Activated CD4-positive, alpha-beta T cell treated with anti-CD3 and anti-CD28 coated beads, Interleukin-2, amount 10 ng/mL, durations not matched to agents 7 days and 5 days (primary cell): ENCODE results near the gene MINDY4. TPM values are rescaled to one million over a fixed set of nuclear protein-coding genes. Genes with fewer than 3 reads are reported as not detected.

ENCODE experiments used
- CTCF ChIA-PET: fragments of 350-600 bp; sonication (Branson Sonifier 250); formaldehyde crosslinking; loops from one replicate; lab custom pipeline; 2021; ENCODE audit warnings: antibody characterized with exemption; lab: Charles Lee
- POLR2A ChIA-PET: fragments of 350-600 bp; sonication (Branson Sonifier 250); formaldehyde crosslinking; loops from one replicate; lab custom pipeline; 2021; ENCODE audit warnings: antibody characterized with exemption; lab: Charles Lee
- DNase-seq: peaks from one replicate; pipeline ENCODE4 v3.0.0-alpha.2; 2020
- H3K27ac Mint-ChIP-seq: one replicate; pipeline ENCODE4 v1.8.0; 2021; ENCODE audit warnings: mild to moderate bottlenecking, moderate library complexity, mixed read lengths
- H3K27me3 Mint-ChIP-seq: one replicate; pipeline ENCODE4 v1.8.0; 2021; ENCODE audit warnings: mixed read lengths
- H3K36me3 Mint-ChIP-seq: one replicate; pipeline ENCODE4 v1.8.0; 2021; ENCODE audit warnings: low read depth, mixed read lengths
- H3K4me1 Mint-ChIP-seq: one replicate; pipeline ENCODE4 v1.8.0; 2021; ENCODE audit warnings: mixed read lengths
- H3K4me3 Mint-ChIP-seq: one replicate; pipeline ENCODE4 v1.8.0; 2021; ENCODE audit warnings: mild to moderate bottlenecking, moderate library complexity, mixed read lengths
- H3K9me3 Mint-ChIP-seq: one replicate; pipeline ENCODE4 v1.8.0; 2021; ENCODE audit warnings: mixed read lengths
- total RNA-seq, 2 experiments: library from RNA; stranded (reverse); gene quantifications; one replicate each; pipeline ENCODE4 v1.2.3, GENCODE V29; 2021

Gene MINDY4
- total RNA-seq, 2 experiments from 2014 or later = 1.3 to 1.8 TPM

DNA sequence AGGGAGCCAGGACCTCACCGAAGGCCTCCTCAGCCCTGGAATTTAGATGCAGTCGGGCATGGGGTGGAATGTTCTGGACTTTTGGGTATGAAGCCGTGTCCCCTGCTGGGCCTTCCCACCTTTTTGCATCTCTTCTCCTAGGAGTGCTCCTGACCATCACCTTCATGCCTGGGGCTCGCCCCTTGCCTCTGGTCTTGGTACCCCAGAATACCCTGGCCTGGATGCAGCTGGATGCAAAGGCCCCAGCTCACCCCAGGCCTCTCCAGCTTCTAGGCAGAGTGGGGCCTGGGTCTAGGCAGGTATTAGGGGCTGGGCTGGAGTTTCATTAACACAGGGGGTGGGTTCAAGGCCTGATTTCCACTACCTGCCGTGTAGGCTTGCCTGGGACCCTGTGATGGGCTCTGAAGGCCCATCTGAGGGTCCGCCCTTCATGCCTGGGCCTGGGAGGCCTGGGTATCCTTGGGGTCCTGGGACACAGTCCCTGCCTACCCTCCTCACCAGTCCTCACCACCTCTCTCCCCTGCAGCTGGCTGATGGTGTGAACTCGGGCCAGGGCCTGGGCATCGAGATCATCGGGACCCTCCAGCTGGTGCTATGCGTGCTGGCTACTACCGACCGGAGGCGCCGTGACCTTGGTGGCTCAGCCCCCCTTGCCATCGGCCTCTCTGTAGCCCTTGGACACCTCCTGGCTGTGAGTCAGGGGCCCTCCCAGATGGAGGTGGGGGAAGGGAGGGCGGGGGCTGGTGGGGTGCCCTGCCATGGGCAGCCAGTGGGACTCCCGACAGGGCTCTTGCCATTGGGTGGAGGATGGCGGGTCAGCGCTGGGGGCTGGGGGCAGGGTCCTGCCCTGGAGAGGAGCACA, 150.6 kb downstream of the MINDY4 start:
- ChIA-PET POLR2A (no interaction called here), CTCF (interaction anchor here (2.9 kb wide), 1 partner anchor 10 kb away, joined by 9 read pairs; no protein-coding TSS in a partner anchor)
- no peak overlapping the region for H3K4me3 Mint-ChIP-seq
- H3K27ac Mint-ChIP-seq = no peak overlapping the region
- no peaks in the 10 kb centered on the region for H3K9me3 Mint-ChIP-seq
- no peak for DNase-seq
- H3K36me3 Mint-ChIP-seq = no peaks in the 10 kb centered on the region
- no peaks in the 10 kb centered on the region for H3K27me3 Mint-ChIP-seq
- no peaks in the 10 kb centered on the region for H3K4me1 Mint-ChIP-seq

DNA sequence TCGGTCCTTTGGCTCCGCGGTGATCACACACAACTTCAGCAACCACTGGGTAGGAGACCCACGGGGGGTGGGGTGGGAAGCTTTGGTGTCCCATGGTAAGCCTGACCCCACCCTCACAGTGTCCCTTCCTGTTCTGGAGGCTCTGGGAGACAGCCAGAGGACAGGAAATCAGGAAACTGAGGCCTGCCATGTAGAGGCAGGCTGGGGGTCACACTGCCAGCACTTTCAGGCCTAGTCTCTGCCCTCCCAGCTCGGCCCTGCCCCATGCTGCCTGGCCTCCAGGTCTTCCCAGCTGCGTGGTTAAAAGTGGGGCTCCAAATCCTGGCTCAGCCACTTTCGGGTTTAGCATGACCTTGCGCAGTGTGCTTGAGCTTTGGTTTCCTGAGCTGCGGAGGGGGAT, 151.4 kb downstream of the MINDY4 start:
- Mint-ChIP-seq H3K9me3 (no peaks in the 10 kb centered on the region), H3K36me3 (no peaks in the 10 kb centered on the region), H3K4me3 (no peak overlapping the region), H3K27ac (no peak overlapping the region), H3K4me1 (no peaks in the 10 kb centered on the region), H3K27me3 (no peaks in the 10 kb centered on the region)
- ChIA-PET CTCF (interaction anchor here (2.9 kb wide), 1 partner anchor 9 kb away, joined by 9 read pairs; no protein-coding TSS in a partner anchor), POLR2A (no interaction called here)
- no peak for DNase-seq

GRCh38 chr7:30923009-30923773, 152.0 kb downstream of the MINDY4 start:
- ChIA-PET POLR2A (interaction anchor here (0.7 kb wide), 1 partner anchor 18 kb away, joined by 3 read pairs; no protein-coding TSS in a partner anchor), CTCF (no interaction called here)
- Mint-ChIP-seq H3K27ac (no peak overlapping the region), H3K4me3 (no peak overlapping the region), H3K36me3 (no peaks in the 10 kb centered on the region), H3K4me1 (no peaks in the 10 kb centered on the region), H3K9me3 (no peaks in the 10 kb centered on the region), H3K27me3 (no peaks in the 10 kb centered on the region)
- no peak for DNase-seq

DNA sequence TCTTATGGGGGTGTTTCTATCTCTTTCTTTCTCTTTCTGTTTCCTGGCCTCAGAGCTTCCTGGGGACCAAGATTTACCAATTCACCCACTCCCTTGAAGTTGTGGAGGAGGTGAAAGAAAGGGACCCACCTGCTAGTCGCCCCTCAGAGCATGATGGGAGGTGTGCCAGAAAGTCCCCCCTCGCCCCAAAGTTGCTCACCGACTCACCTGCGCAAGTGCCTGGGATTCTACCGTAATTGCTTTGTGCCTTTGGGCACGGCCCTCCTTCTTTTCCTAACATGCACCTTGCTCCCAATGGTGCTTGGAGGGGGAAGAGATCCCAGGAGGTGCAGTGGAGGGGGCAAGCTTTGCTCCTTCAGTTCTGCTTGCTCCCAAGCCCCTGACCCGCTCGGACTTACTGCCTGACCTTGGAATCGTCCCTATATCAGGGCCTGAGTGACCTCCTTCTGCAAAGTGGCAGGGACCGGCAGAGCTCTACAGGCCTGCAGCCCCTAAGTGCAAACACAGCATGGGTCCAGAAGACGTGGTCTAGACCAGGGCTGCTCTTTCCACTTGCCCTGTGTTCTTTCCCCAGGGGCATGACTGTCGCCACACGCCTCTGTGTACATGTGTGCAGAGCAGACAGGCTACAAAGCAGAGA, 152.7 kb downstream of the MINDY4 start:
- ChIA-PET CTCF (interaction anchor here (1.1 to 1.5 kb wide), 3 partner anchors 9 to 60 kb away, joined by 4 to 5 read pairs (median 4); no protein-coding TSS in a partner anchor), POLR2A (interaction anchor here (0.7 kb wide), 1 partner anchor 17 kb away, joined by 3 read pairs; no protein-coding TSS in a partner anchor)
- no peak overlapping the region for H3K4me3 Mint-ChIP-seq
- H3K36me3 Mint-ChIP-seq = no peaks in the 10 kb centered on the region
- DNase-seq = no peak
- H3K9me3 Mint-ChIP-seq = no peaks in the 10 kb centered on the region
- H3K4me1 Mint-ChIP-seq = no peaks in the 10 kb centered on the region
- H3K27ac Mint-ChIP-seq = no peak overlapping the region
- no peaks in the 10 kb centered on the region for H3K27me3 Mint-ChIP-seq

DNA sequence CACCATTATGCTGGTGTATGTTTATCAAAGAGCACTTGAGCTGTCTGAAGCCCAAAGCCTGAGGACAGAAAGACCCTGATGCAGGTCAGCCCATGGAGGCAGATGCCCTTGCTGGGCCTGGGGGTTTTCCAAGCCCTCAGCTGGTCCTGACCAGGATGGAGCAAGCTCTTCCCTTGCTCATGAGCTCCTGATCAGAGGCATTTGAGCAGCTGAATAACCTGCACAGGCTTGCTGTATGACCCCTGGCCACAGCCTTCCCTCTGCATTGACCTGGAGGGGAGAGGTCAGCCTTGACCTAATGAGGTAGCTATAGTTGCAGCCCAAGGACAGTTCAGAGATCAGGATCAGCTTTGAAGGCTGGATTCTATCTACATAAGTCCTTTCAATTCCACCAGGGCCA, 153.4 kb downstream of the MINDY4 start:
- no peak for DNase-seq
- ChIA-PET CTCF (interaction anchor here (1.1 to 1.5 kb wide), 3 partner anchors 9 to 59 kb away, joined by 4 to 5 read pairs (median 4); no protein-coding TSS in a partner anchor), POLR2A (no interaction called here)
- H3K9me3 Mint-ChIP-seq = no peaks in the 10 kb centered on the region
- no peaks in the 10 kb centered on the region for H3K27me3 Mint-ChIP-seq
- H3K36me3 Mint-ChIP-seq = no peaks in the 10 kb centered on the region
- no peak overlapping the region for H3K4me3 Mint-ChIP-seq
- no peak overlapping the region for H3K27ac Mint-ChIP-seq
- H3K4me1 Mint-ChIP-seq = no peaks in the 10 kb centered on the region

- H3K4me3 Mint-ChIP-seq = no peak overlapping the region
- no peak for DNase-seq
- no peaks in the 10 kb centered on the region for H3K4me1 Mint-ChIP-seq
- POLR2A ChIA-PET = no interaction called here
- CTCF ChIA-PET = interaction anchor here (1.1 to 1.5 kb wide), 3 partner anchors 8 to 58 kb away, joined by 4 to 5 read pairs (median 4); no protein-coding TSS in a partner anchor
- H3K27ac Mint-ChIP-seq = no peak overlapping the region
- no peaks in the 10 kb centered on the region for H3K36me3 Mint-ChIP-seq
- no peaks in the 10 kb centered on the region for H3K9me3 Mint-ChIP-seq
- H3K27me3 Mint-ChIP-seq = no peaks in the 10 kb centered on the region
These were observed 153.9 kb downstream of the MINDY4 start for GRCh38 chr7:30925117-30925516.

GRCh38 chr7:30925913-30926312, 154.7 kb downstream of the MINDY4 start:
- H3K4me3 Mint-ChIP-seq = no peak overlapping the region
- H3K27me3 Mint-ChIP-seq = no peaks in the 10 kb centered on the region
- H3K4me1 Mint-ChIP-seq = no peaks in the 10 kb centered on the region
- H3K36me3 Mint-ChIP-seq = no peaks in the 10 kb centered on the region
- H3K9me3 Mint-ChIP-seq = no peaks in the 10 kb centered on the region
- no peak for DNase-seq
- POLR2A ChIA-PET = no interaction called here
- CTCF ChIA-PET = no interaction called here
- H3K27ac Mint-ChIP-seq = no peak overlapping the region

DNA sequence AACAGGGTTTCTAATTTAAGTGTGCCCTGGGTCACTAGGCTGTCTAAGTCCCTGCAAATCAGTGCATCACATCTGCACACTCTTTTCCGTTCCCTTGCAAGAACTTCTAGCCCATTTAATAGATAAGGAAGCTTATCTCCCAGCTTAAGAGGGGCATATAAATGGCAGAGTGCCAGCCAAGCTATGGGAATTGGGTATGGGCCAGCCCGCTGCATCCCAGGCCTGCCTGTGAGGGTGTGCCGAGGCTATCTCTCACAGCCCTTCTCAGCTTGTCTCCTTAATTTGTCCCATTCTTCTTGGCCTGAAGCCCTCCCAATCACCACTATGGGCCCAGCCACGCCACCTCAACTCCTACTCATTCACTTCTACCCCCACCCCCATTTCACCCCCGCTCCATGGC, 155.1 kb downstream of the MINDY4 start:
- DNase-seq = no peak
- no peaks in the 10 kb centered on the region for H3K36me3 Mint-ChIP-seq
- no peak overlapping the region for H3K4me3 Mint-ChIP-seq
- H3K27ac Mint-ChIP-seq = no peak overlapping the region
- no peaks in the 10 kb centered on the region for H3K9me3 Mint-ChIP-seq
- no peaks in the 10 kb centered on the region for H3K27me3 Mint-ChIP-seq
- CTCF ChIA-PET = no interaction called here
- POLR2A ChIA-PET = no interaction called here
- no peaks in the 10 kb centered on the region for H3K4me1 Mint-ChIP-seq

- DNase-seq = no peak
These were observed 155.8 kb downstream of the MINDY4 start for GRCh38 chr7:30927040-30927439.

DNA sequence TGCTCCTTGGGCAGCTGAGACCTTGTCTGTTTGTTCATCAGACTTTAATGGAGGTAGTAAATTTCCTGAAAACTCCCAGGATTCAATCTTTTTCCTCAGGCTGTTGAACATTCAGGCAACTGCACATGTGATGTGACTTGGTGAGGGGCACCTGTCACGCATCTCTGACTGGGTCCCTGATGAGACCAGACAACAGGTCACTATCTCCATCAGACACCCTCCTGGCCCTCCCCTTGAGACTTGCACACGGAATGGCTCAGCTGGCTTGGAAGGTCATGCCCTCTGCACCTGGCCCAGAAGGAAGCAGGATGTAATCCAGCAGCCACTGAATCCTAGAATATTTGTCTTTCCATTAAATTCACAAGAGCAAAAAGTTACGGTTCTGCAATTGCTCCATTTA, 156.3 kb downstream of the MINDY4 start:
- Mint-ChIP-seq H3K27ac (no peak overlapping the region), H3K4me3 (no peak overlapping the region), H3K4me1 (no peaks in the 10 kb centered on the region), H3K36me3 (no peaks in the 10 kb centered on the region), H3K9me3 (no peaks in the 10 kb centered on the region), H3K27me3 (no peaks in the 10 kb centered on the region)
- no peak for DNase-seq
- POLR2A ChIA-PET = no interaction called here
- CTCF ChIA-PET = no interaction called here

More at GRCh38 chr7:30927040-30927439, 155.8 kb downstream of the MINDY4 start:
- Mint-ChIP-seq H3K27me3 (no peaks in the 10 kb centered on the region), H3K9me3 (no peaks in the 10 kb centered on the region), H3K36me3 (no peaks in the 10 kb centered on the region), H3K27ac (no peak overlapping the region), H3K4me3 (no peak overlapping the region), H3K4me1 (no peaks in the 10 kb centered on the region)
- ChIA-PET CTCF (no interaction called here), POLR2A (no interaction called here)

GRCh38 chr7:30928254-30928872, 157.1 kb downstream of the MINDY4 start:
- ChIA-PET POLR2A (no interaction called here), CTCF (interaction anchor here (1.7 kb wide), 1 partner anchor 10 kb away, joined by 5 read pairs; no protein-coding TSS in a partner anchor)
- DNase-seq = no peak
- Mint-ChIP-seq H3K4me3 (no peak overlapping the region), H3K9me3 (no peaks in the 10 kb centered on the region), H3K27me3 (no peaks in the 10 kb centered on the region), H3K4me1 (no peaks in the 10 kb centered on the region), H3K27ac (no peak overlapping the region), H3K36me3 (no peaks in the 10 kb centered on the region)

- Mint-ChIP-seq H3K27ac (no peak overlapping the region), H3K4me3 (no peak overlapping the region), H3K4me1 (no peaks in the 10 kb centered on the region), H3K36me3 (no peaks in the 10 kb centered on the region), H3K27me3 (no peaks in the 10 kb centered on the region), H3K9me3 (no peaks in the 10 kb centered on the region)
- CTCF ChIA-PET = interaction anchor here (0.8 to 1.7 kb wide), 2 partner anchors 9 kb away, joined by 5 to 6 read pairs; no protein-coding TSS in a partner anchor
- POLR2A ChIA-PET = no interaction called here
- no peak for DNase-seq
These were observed 158.5 kb downstream of the MINDY4 start for GRCh38 chr7:30929686-30930085.
